WERI-Rb-1 (cell line): ENCODE measurements around the gene ROCK2.

Experiments
- DNase-seq: peaks from one replicate; pipeline ENCODE4 v3.0.0-alpha.2; 2020
- H3K27ac ChIP-seq: fragments of 250-450 bp; sonication (Bioruptor Pico); 2 replicates; pipeline ENCODE4 v1.5.1; 2020; ENCODE audit warnings: mild to moderate bottlenecking, moderate library complexity
- H3K27me3 ChIP-seq: fragments of 250-450 bp; sonication (Bioruptor Pico); 2 replicates; pipeline ENCODE4 v1.5.1; 2021; ENCODE audit warnings: mild to moderate bottlenecking, low read depth, moderate library complexity; ENCODE audit not compliant: insufficient read depth, severe bottlenecking
- H3K36me3 ChIP-seq: fragments of 250-450 bp; sonication (Bioruptor Pico); 2 replicates; pipeline ENCODE4 v1.5.1; 2020; ENCODE audit warnings: mild to moderate bottlenecking, moderate library complexity
- H3K4me3 ChIP-seq: 2 replicates; pipeline ENCODE4 v1.5.1; 2011; ENCODE audit warnings: low read depth, mild to moderate bottlenecking, control low read depth, low read length
- H3K9me3 ChIP-seq: fragments of 250-450 bp; sonication (Bioruptor Pico); 2 replicates; pipeline ENCODE4 v1.5.1; 2021; ENCODE audit warnings: mild to moderate bottlenecking, moderate library complexity; ENCODE audit not compliant: severe bottlenecking
- TF ChIP-seq, protein P1 (sequence below): IDR thresholded peaks from 2 replicates; pipeline ENCODE4 v1.5.1; 2011; ENCODE audit warnings: low read depth, mild to moderate bottlenecking, control low read depth, inconsistent platforms, low read length

ROCK2 gene

GRCh38 chr2:11215407-11215806 is 129.0 kb downstream of the ROCK2 start:
- H3K27ac ChIP-seq, result no peak overlapping the region
- no peaks in the 10 kb centered on the region for H3K9me3 ChIP-seq
- TF ChIP-seq, protein P1, sequence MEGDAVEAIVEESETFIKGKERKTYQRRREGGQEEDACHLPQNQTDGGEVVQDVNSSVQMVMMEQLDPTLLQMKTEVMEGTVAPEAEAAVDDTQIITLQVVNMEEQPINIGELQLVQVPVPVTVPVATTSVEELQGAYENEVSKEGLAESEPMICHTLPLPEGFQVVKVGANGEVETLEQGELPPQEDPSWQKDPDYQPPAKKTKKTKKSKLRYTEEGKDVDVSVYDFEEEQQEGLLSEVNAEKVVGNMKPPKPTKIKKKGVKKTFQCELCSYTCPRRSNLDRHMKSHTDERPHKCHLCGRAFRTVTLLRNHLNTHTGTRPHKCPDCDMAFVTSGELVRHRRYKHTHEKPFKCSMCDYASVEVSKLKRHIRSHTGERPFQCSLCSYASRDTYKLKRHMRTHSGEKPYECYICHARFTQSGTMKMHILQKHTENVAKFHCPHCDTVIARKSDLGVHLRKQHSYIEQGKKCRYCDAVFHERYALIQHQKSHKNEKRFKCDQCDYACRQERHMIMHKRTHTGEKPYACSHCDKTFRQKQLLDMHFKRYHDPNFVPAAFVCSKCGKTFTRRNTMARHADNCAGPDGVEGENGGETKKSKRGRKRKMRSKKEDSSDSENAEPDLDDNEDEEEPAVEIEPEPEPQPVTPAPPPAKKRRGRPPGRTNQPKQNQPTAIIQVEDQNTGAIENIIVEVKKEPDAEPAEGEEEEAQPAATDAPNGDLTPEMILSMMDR, result no peak
- peaks cover 82% of the 10 kb centered on the region for H3K36me3 ChIP-seq
- no peaks in the 10 kb centered on the region for H3K27me3 ChIP-seq
- no peak for DNase-seq
- no peak overlapping the region for H3K4me3 ChIP-seq

- TF ChIP-seq, protein P1, result no peak
- H3K27ac ChIP-seq, result no peak overlapping the region
- peaks cover 80% of the 10 kb centered on the region for H3K36me3 ChIP-seq
- no peak for DNase-seq
- no peaks in the 10 kb centered on the region for H3K27me3 ChIP-seq
- no peaks in the 10 kb centered on the region for H3K9me3 ChIP-seq
- H3K4me3 ChIP-seq, result no peak overlapping the region
Observed at GRCh38 chr2:11214770-11215169, 129.7 kb downstream of the ROCK2 start.

DNA sequence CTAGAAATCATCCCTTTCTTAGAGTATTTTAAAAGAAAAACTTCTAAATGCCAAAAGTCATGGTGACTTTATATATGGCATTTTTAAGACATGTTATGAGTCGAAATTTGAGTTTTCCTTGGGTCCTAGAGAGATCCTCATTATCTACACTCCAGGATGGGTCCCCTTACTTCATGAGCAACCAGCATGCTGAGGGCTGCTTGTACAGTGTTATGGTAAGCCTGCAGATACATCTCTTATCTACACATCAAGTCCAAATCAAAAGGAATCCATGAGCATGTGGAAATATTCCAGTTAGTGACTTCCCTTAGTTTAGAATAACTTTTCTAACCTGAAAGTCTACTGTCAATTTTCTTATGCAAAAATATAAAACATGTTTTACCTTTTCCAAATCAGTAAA is 130.5 kb downstream of the ROCK2 start:
- H3K36me3 ChIP-seq, result peaks cover 81% of the 10 kb centered on the region

GRCh38 chr2:11213090-11213638 is 131.3 kb downstream of the ROCK2 start:
- H3K27ac ChIP-seq, result no peak overlapping the region
- H3K27me3 ChIP-seq, result no peaks in the 10 kb centered on the region
- no peaks in the 10 kb centered on the region for H3K9me3 ChIP-seq
- TF ChIP-seq, protein P1, result no peak
- H3K36me3 ChIP-seq, result peaks cover 79% of the 10 kb centered on the region
- no peak for DNase-seq
- H3K4me3 ChIP-seq, result no peak overlapping the region

More for the DNA sequence above, 130.5 kb downstream of the ROCK2 start:
- Histone ChIP-seq H3K27me3 (no peaks in the 10 kb centered on the region), H3K4me3 (no peak overlapping the region), H3K27ac (no peak overlapping the region), H3K9me3 (no peaks in the 10 kb centered on the region)
- TF ChIP-seq, protein P1, result no peak
- no peak for DNase-seq

DNA sequence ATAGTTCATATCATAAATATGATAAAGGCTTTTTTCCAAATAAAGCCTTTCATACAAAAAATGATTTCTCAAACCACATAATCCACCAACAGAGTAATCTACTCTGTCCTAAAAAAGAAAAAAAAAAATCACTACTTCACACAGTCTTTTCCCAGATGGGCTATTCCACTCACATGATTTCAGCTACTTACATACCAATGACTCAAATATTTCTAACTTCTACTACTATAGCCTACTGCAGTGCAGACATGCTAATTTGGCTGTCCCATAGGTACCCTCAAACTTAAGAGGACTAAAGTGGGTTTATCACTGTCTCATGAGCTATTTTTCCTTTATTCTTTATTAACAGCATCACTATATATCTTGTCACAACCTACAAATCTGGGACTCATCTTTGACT is 131.8 kb downstream of the ROCK2 start:
- TF ChIP-seq, protein P1, result no peak
- Histone ChIP-seq H3K27ac (no peak overlapping the region), H3K36me3 (peaks cover 79% of the 10 kb centered on the region), H3K27me3 (no peaks in the 10 kb centered on the region), H3K4me3 (no peak overlapping the region), H3K9me3 (no peaks in the 10 kb centered on the region)
- no peak for DNase-seq

DNA sequence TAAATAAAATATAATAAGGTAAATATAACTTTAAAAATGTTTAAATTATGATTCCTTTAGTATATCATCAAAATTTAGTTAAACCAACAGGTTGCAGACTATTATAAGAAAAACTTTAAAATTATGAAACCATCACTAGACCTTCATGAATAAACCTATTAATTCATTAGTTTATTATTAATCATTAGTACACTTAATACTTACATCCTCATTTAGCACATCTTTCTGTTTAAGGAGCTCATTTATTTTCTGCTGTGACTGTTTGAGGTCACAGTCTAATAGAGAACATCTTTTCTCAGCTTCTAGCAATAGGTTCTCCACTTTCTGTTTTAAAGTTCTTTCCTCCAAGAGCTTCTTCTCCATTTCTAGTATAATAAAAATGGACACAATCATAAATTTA is 136.4 kb downstream of the ROCK2 start:
- H3K27me3 ChIP-seq, result no peaks in the 10 kb centered on the region
- H3K27ac ChIP-seq, result no peak overlapping the region
- peaks cover 55% of the 10 kb centered on the region for H3K36me3 ChIP-seq
- no peak overlapping the region for H3K4me3 ChIP-seq
- no peak for DNase-seq
- H3K9me3 ChIP-seq, result no peaks in the 10 kb centered on the region
- TF ChIP-seq, protein P1, result no peak
